GM21723 (cell line): ENCODE data around the gene CD3G.

Source experiments
- ATAC-seq: cut with Tn5 transposase; IDR thresholded peaks from one replicate; pipeline ENCODE4 v1.9.1; 2021; ENCODE audit warnings: mild to moderate bottlenecking, moderate library complexity; ENCODE audit not compliant: unreplicated experiment

The CD3G gene

GRCh38 chr11:118322721-118323120 lies 21.4 kb upstream of the CD3G start:
- no peak for ATAC-seq

DNA sequence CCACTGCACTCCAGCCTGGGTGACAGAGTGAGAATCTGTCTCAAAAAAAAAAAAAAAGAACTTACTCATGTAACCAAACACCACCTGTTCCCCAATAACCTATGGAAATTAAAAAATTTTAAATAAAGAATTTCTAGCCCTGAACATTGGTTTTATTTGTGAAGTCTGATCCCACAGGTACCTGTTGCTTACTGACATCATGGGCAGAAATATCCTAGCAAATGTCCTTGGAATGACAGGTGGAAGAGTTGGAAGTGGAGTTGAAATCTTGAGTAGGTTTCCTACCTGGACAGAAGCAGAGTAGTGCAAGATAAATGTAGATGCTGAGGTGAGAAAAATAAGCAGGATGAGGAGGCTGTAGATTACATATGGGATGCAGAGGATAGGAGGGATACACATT lies 18.9 kb upstream of the CD3G start:
- ATAC-seq: no peak

DNA sequence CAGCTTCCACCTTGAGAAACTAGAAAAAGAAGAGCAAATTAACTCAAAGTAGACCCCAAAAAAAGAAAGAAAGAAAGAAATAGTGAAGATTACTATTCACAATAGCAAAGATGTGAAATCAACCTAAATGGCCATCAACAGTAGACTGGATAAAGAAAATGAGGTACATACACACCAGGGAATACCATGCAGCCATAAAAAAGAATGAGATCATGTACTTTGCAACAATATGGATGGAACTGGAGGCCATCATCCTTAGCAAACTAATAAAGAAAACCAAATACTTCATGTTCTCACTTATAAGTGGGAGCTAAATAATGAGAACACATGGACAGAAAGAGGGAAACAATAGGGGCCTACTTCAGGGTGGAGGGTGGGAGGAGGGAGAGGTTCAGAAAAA lies 15.4 kb upstream of the CD3G start:
- no peak for ATAC-seq

DNA sequence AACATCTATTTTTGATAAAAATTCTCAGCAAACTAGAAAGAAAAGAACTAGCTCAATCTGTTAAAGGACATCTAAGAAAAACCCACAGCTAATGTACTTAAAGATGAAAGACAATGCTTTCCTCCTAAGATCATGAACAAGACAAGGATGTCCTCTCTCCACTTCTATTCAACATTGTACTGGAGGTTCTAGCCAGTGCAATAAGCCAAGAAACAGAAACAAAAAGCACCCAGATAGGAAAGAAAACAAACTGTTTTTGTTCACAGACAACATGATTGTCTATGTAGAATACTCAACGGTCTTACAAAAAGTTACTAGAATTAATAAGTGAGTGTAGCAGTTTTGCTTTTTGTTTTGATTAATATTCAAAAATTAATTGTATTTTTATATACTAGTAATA lies 9.4 kb upstream of the CD3G start:
- ATAC-seq: no peak

DNA sequence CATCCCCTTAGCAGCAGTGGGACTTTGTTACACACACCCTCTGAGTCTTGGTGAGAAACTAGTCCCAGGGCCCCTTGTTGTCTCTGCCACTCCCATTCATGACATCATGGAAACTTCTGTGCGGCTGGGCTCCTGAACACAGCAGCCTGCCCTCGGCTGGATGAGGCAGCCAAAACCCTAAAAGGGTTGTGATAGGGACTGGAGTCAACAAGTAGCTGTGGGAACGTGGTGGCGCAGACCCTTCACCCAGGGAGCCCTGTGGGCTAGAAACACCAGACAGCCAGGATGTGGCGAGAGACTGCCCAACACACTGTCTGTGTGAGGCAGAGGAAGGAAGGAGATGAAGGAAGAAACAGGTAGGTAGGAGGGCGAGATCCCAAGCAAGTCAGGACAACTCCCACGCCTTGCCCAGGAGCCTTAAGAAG lies 5.5 kb upstream of the CD3G start:
- no peak for ATAC-seq

- ATAC-seq: no peak
Measured at GRCh38 chr11:118339281-118339961, 4.7 kb upstream of the CD3G start.

DNA sequence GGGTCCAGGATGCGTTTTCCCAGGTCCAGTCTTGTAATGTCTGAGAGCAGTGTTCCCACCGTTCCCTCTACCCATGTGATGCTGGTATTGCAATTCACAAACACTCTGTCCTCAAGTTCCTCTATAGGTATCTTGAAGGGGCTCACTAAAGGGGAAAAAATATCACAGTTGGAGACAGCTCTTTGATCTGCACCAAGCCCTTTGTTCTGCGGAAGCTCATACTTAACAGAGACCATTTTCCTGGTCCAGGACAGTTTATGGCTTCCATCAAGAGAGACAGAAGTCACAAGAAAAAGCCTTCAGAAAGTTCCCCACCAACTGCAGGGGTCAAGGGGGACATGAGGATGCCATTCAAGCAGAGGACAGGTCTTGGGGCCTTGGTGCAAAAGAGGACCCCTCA lies 3.7 kb upstream of the CD3G start:
- no peak for ATAC-seq

GRCh38 chr11:118341261-118341660 lies 2.9 kb upstream of the CD3G start:
- ATAC-seq: no peak

GRCh38 chr11:118341815-118342489 lies 2.2 kb upstream of the CD3G start:
- ATAC-seq: no peak

DNA sequence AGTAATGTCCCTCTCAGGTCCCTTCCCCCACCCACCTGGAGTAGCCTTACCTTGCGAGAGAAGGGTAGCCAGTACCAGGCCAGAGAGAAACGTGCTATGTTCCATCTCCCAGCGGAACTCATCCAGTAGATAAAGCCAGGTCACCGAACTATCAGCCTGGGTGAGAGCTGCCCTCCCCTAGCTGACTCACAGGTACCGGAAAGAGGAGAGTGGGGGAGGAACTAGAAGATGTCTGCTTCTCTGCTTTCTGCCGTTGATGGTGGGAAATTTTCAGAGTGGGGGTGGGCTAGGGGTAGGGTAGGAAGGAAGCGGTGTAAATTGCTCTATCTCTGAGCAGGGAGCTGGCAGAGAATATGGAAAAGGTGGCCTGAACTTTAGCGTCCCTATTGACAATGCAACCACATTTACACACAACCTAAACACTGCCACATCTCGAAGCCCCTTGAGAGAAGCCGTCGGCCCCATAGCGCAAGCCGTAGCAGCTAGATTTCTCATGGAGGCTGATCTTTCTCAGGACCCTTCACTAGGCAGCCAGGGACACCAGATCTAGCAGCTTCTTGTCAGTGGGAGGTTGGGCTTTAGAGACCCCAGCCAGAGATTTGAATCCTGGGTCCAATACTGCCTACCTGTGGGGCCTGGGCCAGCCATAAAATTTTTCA lies 1.5 kb upstream of the CD3G start, which contains the start of gene CD3D:
Gene CD3D (minus strand): TSS at position 203 of the 659 bp plus-strand sequence. CDS start 98 bp downstream, at position 105.
- ATAC-seq: no peak

DNA sequence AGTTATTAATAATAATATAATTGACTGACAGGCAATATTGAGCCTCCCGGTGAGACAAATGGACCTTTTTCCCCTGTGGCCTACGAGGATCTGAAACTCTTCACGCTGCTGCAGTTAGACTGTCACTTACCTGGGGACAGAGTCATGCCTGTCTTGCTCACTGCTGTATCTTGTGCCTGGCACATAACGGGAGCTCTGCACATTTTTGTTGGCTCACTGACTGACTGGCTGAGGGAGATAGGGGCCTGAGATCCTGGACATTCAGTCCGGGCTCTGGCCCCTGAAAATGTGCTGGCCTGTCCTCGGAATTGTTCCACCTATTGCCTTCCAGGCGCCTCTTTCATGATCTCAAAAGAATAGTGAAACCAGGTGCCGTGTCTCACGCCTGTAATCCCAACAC lies 896 bp upstream of the CD3G start:
- ATAC-seq: no peak

GRCh38 chr11:118349475-118349874 lies 5.3 kb downstream of the CD3G start:
- ATAC-seq: no peak

- no peak for ATAC-seq
Measured at GRCh38 chr11:118353084-118353710, 9.1 kb downstream of the CD3G start.

- no peak for ATAC-seq
Measured at GRCh38 chr11:118358071-118358470, 13.9 kb downstream of the CD3G start.

DNA sequence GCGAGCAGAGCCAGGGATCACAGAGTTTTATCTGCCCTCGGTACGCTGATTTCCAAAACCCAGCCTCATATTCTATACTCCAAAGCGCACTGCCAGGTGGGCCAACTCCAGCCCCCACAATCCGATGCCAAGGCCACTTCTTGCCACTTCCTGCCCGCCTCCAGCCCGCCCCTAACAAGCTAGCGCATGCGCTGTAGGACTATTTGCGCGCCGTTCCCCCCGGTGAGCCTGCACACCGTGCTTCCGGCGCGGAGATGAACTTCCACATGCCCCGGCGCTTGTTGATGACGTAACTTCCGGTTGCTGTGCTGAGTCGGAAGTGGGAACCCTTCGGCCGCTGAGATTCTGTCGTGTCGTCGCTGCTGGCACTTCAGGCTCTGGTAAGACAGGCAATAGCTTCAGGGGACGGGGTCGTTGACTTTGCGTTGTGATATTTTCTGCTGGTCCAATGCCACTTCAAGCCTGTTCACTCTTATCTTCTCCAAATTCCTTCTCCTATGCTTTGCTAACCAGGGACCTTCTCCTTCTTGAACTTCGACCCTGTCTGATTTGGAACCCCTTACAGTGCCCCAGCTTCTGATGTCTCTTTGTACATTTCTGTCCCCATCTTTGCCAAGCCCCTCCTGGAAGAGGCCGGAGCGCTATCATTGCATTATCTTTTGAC lies 15.3 kb downstream of the CD3G start, which contains the start of gene UBE4A:
Gene UBE4A (plus strand): TSS at position 306 of the 664 bp plus-strand sequence. CDS start 5,481 bp downstream, outside the sequence.
- ATAC-seq: peak; percentile 92

DNA sequence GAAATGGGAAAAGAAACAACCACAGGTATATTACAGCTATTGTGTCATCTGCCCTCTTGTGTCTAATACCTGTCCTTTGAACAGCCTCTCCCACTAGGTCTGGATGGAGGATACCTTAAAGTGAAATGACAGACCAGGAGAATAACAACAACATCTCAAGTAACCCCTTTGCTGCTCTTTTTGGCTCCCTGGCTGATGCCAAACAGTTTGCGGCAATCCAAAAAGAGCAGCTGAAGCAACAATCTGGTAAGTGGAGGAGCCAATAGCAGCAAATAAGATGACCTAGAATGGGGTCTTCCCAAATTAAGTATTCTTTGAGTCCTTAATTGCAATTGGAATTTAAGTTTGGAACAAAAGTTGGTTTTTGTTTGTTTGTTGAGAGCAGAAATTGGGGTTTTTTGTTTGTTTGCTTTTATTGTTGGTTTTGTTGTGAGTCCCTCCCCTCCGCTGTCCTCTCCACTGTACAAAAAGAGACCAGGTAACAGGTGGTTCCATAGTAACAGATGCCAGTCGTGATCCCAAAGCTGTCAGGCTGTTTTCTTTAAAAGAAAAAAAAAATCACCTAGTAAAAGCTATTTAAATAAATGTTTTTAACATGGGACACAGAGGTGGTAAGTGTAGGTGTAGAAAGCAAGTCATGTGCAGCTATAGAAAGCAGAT lies 20.9 kb downstream of the CD3G start:
- no peak for ATAC-seq

GRCh38 chr11:118366287-118366686 lies 22.1 kb downstream of the CD3G start:
- no peak for ATAC-seq

DNA sequence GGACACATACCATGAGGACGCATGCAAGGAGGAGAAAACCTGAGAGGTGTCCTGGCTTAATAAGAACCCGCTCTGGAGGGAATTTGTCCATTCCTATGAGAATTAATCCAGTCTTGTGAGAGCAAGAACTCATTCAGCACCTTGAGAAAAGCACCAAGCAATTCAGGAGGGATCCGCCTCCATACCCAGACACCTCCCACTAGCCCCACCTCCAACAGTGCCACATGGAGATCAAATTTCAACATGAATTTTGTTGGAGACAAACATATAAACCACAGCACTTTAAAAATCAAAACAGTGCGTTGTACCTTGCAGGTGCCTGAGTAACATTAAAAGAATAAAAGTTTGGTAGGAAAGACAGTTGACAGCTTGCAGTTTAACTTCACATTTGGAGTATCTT lies 26.6 kb downstream of the CD3G start:
- ATAC-seq: no peak

DNA sequence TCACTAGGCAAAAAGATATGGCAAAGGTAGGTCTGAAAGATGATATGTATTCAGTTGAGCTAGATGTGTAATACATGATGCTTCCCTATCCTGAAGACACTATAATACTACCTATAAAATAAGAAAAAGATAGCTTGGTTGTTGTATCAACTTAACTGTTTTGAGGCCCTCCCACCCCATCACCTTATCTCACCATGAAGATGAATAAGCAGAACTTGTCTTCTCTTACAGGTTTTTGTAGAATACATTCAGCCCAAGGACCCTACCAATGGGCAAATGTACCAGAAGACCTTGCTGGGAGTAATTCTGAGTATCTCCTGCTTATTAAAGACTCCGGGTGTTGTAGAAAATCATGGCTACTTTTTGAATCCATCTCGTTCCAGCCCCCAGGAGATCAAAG lies 29.1 kb downstream of the CD3G start:
- ATAC-seq: no peak

DNA sequence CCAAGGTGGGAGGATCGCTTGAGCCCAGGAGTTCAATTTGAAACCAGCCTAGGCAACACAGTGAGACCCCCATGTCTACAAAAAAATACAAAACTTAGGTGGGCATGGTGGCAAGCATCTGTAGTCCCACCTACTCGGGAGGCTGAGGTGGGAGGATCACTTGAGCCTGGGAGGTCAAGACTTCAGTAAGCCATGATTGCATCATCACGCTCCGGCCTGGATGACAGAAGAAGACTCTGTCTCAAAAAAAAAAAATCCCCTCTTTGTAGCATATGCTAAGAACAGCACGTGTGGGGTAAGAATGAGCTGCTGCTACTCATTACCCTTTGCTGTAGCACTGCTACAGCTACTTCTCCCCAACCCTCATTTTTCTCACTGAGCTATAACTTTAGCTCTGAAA lies 29.7 kb downstream of the CD3G start:
- no peak for ATAC-seq
